ENCODE data around the gene FBXW5.

DNA sequence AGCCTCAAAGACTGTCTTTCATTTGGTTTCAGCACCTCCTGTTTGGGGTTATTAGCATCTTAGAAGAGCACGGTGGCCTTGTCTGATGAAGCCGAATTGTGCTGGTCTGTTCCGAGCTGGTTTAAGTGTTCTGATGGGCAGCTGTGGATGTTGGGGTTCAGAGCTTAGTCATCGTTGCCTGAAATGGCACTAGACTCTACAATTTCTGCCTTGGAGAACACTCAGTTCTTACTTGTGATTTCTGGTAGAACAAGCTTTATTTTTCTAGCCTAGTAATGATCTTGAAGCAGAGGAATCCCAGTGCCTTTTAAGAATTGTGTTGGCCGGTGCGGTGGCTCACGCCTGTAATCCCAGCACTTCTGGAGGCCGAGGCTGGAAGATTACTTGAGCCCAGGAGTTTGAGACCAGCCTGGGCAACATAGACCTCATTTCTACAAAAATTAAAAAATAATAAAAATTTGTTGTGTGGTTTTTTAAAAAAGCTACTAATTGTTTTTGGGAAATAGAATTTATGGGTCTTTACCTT, 7.8 kb downstream of the FBXW5 start:
- TF ChIP-seq, protein P1, sequence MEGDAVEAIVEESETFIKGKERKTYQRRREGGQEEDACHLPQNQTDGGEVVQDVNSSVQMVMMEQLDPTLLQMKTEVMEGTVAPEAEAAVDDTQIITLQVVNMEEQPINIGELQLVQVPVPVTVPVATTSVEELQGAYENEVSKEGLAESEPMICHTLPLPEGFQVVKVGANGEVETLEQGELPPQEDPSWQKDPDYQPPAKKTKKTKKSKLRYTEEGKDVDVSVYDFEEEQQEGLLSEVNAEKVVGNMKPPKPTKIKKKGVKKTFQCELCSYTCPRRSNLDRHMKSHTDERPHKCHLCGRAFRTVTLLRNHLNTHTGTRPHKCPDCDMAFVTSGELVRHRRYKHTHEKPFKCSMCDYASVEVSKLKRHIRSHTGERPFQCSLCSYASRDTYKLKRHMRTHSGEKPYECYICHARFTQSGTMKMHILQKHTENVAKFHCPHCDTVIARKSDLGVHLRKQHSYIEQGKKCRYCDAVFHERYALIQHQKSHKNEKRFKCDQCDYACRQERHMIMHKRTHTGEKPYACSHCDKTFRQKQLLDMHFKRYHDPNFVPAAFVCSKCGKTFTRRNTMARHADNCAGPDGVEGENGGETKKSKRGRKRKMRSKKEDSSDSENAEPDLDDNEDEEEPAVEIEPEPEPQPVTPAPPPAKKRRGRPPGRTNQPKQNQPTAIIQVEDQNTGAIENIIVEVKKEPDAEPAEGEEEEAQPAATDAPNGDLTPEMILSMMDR (IDR thresholded peaks at IDR 0.05), result no peak
- TF ChIP-seq, protein P2, sequence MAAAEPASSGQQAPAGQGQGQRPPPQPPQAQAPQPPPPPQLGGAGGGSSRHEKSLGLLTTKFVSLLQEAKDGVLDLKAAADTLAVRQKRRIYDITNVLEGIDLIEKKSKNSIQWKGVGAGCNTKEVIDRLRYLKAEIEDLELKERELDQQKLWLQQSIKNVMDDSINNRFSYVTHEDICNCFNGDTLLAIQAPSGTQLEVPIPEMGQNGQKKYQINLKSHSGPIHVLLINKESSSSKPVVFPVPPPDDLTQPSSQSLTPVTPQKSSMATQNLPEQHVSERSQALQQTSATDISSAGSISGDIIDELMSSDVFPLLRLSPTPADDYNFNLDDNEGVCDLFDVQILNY (CRISPR knock-in tag; IDR thresholded peaks at IDR 0.05), result no peak
- TF ChIP-seq IRF2 (CRISPR knock-in tag; IDR thresholded peaks at IDR 0.05; ENCODE audit: borderline replicate concordance, low read depth) (no peak), NR1H2 (CRISPR knock-in tag; IDR thresholded peaks at IDR 0.05) (no peak), SP1 (CRISPR knock-in tag; conservative IDR thresholded peaks at IDR 0.05) (no peak), CBFB (CRISPR knock-in tag; IDR thresholded peaks at IDR 0.05; ENCODE audit: low read depth) (no peak), ELF4 (CRISPR knock-in tag; IDR thresholded peaks at IDR 0.05; ENCODE audit: low read depth) (no peak), NR2C2 (CRISPR knock-in tag; IDR thresholded peaks at IDR 0.05) (no peak), ZNF138 (CRISPR knock-in tag; conservative IDR thresholded peaks at IDR 0.05) (no peak)
- TF ChIP-seq, protein P3, sequence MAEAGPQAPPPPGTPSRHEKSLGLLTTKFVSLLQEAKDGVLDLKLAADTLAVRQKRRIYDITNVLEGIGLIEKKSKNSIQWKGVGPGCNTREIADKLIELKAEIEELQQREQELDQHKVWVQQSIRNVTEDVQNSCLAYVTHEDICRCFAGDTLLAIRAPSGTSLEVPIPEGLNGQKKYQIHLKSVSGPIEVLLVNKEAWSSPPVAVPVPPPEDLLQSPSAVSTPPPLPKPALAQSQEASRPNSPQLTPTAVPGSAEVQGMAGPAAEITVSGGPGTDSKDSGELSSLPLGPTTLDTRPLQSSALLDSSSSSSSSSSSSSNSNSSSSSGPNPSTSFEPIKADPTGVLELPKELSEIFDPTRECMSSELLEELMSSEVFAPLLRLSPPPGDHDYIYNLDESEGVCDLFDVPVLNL (CRISPR knock-in tag; IDR thresholded peaks at IDR 0.05; ENCODE audit: borderline replicate concordance, low read depth), result no peak
- TF ChIP-seq, protein P4, sequence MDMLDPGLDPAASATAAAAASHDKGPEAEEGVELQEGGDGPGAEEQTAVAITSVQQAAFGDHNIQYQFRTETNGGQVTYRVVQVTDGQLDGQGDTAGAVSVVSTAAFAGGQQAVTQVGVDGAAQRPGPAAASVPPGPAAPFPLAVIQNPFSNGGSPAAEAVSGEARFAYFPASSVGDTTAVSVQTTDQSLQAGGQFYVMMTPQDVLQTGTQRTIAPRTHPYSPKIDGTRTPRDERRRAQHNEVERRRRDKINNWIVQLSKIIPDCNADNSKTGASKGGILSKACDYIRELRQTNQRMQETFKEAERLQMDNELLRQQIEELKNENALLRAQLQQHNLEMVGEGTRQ (CRISPR knock-in tag; IDR thresholded peaks at IDR 0.05), result no peak
- TF ChIP-seq, protein P5, sequence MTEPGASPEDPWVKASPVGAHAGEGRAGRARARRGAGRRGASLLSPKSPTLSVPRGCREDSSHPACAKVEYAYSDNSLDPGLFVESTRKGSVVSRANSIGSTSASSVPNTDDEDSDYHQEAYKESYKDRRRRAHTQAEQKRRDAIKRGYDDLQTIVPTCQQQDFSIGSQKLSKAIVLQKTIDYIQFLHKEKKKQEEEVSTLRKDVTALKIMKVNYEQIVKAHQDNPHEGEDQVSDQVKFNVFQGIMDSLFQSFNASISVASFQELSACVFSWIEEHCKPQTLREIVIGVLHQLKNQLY (CRISPR knock-in tag; IDR thresholded peaks at IDR 0.05), result no peak
- TF ChIP-seq, protein P6, sequence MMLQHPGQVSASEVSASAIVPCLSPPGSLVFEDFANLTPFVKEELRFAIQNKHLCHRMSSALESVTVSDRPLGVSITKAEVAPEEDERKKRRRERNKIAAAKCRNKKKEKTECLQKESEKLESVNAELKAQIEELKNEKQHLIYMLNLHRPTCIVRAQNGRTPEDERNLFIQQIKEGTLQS (CRISPR knock-in tag; conservative IDR thresholded peaks at IDR 0.05), result no peak
- TF ChIP-seq, protein P7, sequence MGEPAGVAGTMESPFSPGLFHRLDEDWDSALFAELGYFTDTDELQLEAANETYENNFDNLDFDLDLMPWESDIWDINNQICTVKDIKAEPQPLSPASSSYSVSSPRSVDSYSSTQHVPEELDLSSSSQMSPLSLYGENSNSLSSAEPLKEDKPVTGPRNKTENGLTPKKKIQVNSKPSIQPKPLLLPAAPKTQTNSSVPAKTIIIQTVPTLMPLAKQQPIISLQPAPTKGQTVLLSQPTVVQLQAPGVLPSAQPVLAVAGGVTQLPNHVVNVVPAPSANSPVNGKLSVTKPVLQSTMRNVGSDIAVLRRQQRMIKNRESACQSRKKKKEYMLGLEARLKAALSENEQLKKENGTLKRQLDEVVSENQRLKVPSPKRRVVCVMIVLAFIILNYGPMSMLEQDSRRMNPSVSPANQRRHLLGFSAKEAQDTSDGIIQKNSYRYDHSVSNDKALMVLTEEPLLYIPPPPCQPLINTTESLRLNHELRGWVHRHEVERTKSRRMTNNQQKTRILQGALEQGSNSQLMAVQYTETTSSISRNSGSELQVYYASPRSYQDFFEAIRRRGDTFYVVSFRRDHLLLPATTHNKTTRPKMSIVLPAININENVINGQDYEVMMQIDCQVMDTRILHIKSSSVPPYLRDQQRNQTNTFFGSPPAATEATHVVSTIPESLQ (CRISPR knock-in tag; IDR thresholded peaks at IDR 0.05), result no peak

Measured in WTC11 (cell line).